HepG2 (cell line): ENCODE data around the gene NELFB. TPM values are rescaled to one million over a fixed set of nuclear protein-coding genes. Genes with fewer than 3 reads are reported as not detected.

Experiments used
- CREBL2 ChIP-seq: sonication (generic); formaldehyde crosslinking; IDR thresholded peaks from 2 replicates; pipeline ENCODE4 v1.8.1; 2023; ENCODE audit warnings: missing genetic modification reagents, mild to moderate bottlenecking, borderline replicate concordance
- EZH2 ChIP-seq: conservative IDR thresholded peaks from 2 replicates; pipeline ENCODE4 v1.6.1; 2012; ENCODE audit warnings: mild to moderate bottlenecking, low read depth, low read length, moderate library complexity
- FOXP1 ChIP-seq, 2 experiments: fragments of 450-650 bp in 1 of 2; IDR thresholded peaks; 2 replicates each; pipeline ENCODE4 v1.6.1; 2017 to 2018; ENCODE audit warnings: antibody characterized with exemption in 1 of 2
- GZF1 ChIP-seq: sonication (generic); formaldehyde crosslinking; IDR thresholded peaks from 2 replicates; pipeline ENCODE4 v1.5.1; 2020; ENCODE audit warnings: mild to moderate bottlenecking, missing genetic modification reagents
- HDAC6 ChIP-seq: fragments of 200-600 bp; sonication (generic); IDR thresholded peaks from 2 replicates; pipeline ENCODE4 v1.7.0; 2017; ENCODE audit warnings: mild to moderate bottlenecking, antibody characterized with exemption, low read length, low read depth
- MLX ChIP-seq: IDR thresholded peaks from 2 replicates; pipeline ENCODE4 v1.6.1; 2016
- POLR2A ChIP-seq, 2 experiments: IDR thresholded peaks; 2 replicates each; pipeline ENCODE4 v1.6.1; 2011; ENCODE audit warnings: low read depth in 2 of 2, low read length in 2 of 2, mild to moderate bottlenecking in 1 of 2, moderate library complexity in 1 of 2; ENCODE audit not compliant: insufficient read depth in 1 of 2
- RAD21 ChIP-seq: fragments of 450-650 bp; formaldehyde crosslinking; IDR thresholded peaks from 2 replicates; pipeline ENCODE4 v1.5.0; 2020; ENCODE audit warnings: mild to moderate bottlenecking
- THAP8 ChIP-seq: sonication (generic); formaldehyde crosslinking; IDR thresholded peaks from 2 replicates; pipeline ENCODE4 v1.5.1; 2020; ENCODE audit warnings: missing genetic modification reagents, mild to moderate bottlenecking, borderline replicate concordance
- ZFP41 ChIP-seq: sonication (generic); formaldehyde crosslinking; IDR thresholded peaks from 2 replicates; pipeline ENCODE4 v1.4.0; 2020; ENCODE audit warnings: mild to moderate bottlenecking, missing genetic modification reagents, borderline replicate concordance
- ZFX ChIP-seq: sonication (generic); formaldehyde crosslinking; IDR thresholded peaks from 2 replicates; pipeline ENCODE4 v1.4.0; 2020; ENCODE audit warnings: mild to moderate bottlenecking, low read depth, missing genetic modification reagents, moderate library complexity
- ZKSCAN8 ChIP-seq: IDR thresholded peaks from 2 replicates; pipeline ENCODE4 v1.6.1; 2016; ENCODE audit warnings: borderline replicate concordance, missing genetic modification reagents, missing compliant biosample characterization
- ZNF547 ChIP-seq: sonication (generic); formaldehyde crosslinking; IDR thresholded peaks from 2 replicates; pipeline ENCODE4 v1.5.1; 2020; ENCODE audit warnings: mild to moderate bottlenecking, missing genetic modification reagents
- ZNF614 ChIP-seq: IDR thresholded peaks from 2 replicates; pipeline ENCODE4 v1.6.1; 2018; ENCODE audit warnings: missing biosample characterization, missing genetic modification reagents, inconsistent platforms, borderline replicate concordance
- ZNF83 ChIP-seq: sonication (generic); formaldehyde crosslinking; IDR thresholded peaks from 2 replicates; pipeline ENCODE4 v1.4.0; 2020; ENCODE audit warnings: missing genetic modification reagents, mild to moderate bottlenecking, borderline replicate concordance
- polyA plus RNA-seq, 8 experiments: library from polyadenylated mRNA; depleted of rRNA in 3 of 8; stranded (reverse) in 7 of 8; unstranded in 1 of 8; fragments of >200 nt; fragmentation: Illumina TruSeq in 4 of 8; extraction: Trizol in 4 of 8; gene quantifications; 2 replicates each; pipeline versions ENCODE4 v1.2.1 to v1.2.3, GENCODE V29; 2011 to 2016; ENCODE audit warnings: low read depth in 4 of 8, missing spikeins in 1 of 8, mixed read lengths in 1 of 8; ENCODE audit not compliant: insufficient read depth in 1 of 8
- total RNA-seq, 5 experiments: library from RNA; depleted of rRNA; stranded (reverse); fragments of >200 nt; fragmentation: Illumina TruSeq; extraction: Trizol; gene quantifications; 2 replicates each; pipeline ENCODE4 v1.2.3, GENCODE V29; 2016; ENCODE audit warnings: low read depth in 1 of 5
- TF ChIP-seq, protein P1 (sequence below): sonication (generic); formaldehyde crosslinking; IDR thresholded peaks from 2 replicates; pipeline ENCODE4 v1.9.0; 2021; ENCODE audit warnings: mild to moderate bottlenecking, missing genetic modification reagents
- TF ChIP-seq, protein P2 (sequence below): sonication (generic); formaldehyde crosslinking; conservative IDR thresholded peaks from 2 replicates; pipeline ENCODE4 v1.4.0; 2020; ENCODE audit warnings: missing genetic modification reagents
- TF ChIP-seq, protein P3 (sequence below): IDR thresholded peaks from 2 replicates; pipeline ENCODE4 v1.6.1; 2016; ENCODE audit warnings: missing compliant biosample characterization, missing genetic modification reagents, borderline replicate concordance

Gene NELFB
- total and polyA plus RNA-seq, 2 of the 13 experiments (the other 11 are each of a cell fraction or from before 2014, with no cell fraction given), result 26.5 to 45.8 TPM

DNA sequence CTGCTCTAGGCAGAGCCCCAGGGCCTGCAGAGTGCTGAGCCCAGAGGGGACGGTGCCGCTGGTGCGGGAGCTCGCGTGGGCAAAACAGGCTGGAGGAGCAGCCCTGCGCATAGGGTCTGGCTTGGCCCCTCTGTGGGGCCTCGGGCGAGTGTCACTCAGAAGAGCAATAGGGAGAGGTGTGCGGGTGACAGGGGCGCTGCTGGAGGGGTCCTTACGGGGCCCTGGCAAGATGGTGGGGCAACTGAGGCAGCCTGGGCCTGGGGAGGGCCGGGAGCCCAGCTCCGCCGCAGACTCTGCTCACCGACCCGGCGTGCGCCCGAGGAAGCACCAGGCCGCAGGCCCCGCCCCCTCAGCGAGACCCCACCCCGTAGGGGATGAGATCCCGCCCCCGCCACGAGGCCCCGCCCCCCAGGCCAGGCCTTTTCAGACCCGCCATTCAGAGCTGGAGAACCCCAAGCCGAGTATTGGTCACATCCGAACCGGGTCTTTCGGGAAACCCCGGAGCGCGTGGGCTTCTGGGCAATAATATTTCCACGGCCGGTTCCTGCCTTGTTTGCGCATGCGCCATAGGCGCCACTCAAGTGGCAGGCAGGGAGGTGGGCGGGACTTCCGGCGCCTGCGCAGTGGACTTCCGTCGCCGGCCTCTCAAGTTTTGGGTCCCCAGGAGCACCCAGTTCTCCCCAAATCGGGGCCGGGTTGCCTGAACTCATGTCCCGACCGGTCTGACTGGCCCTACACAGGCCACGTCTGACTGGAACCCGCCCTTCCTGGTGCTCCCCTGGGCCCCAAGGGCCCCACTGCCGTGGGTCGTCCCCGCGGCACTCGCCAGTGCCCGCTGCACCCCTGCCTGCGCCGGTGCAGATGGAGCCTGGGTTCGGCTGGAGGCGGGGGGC lies 31.8 kb upstream of the NELFB start (continued):
- TF ChIP-seq EZH2, result no peak
- no peak for TF ChIP-seq ZNF83
- no peak for TF ChIP-seq HDAC6
- TF ChIP-seq CREBL2 (CRISPR knock-in tag), result no peak; the same call in 1 of the 2 replicates
- TF ChIP-seq ZKSCAN8 (CRISPR knock-in tag), result no peak
- peak; percentile 30; the same call in 1 of the 2 replicates for TF ChIP-seq RAD21 (CRISPR knock-in tag)
- 0 out of 2 replicates have a peak, but pooled peaks have one; percentile 72 for TF ChIP-seq ZFX (CRISPR knock-in tag)
- no peak for TF ChIP-seq FOXP1 (IDR thresholded peaks at IDR 0.05)
- TF ChIP-seq FOXP1 (CRISPR knock-in tag; IDR thresholded peaks at IDR 0.05), result no peak
- TF ChIP-seq, protein P1, sequence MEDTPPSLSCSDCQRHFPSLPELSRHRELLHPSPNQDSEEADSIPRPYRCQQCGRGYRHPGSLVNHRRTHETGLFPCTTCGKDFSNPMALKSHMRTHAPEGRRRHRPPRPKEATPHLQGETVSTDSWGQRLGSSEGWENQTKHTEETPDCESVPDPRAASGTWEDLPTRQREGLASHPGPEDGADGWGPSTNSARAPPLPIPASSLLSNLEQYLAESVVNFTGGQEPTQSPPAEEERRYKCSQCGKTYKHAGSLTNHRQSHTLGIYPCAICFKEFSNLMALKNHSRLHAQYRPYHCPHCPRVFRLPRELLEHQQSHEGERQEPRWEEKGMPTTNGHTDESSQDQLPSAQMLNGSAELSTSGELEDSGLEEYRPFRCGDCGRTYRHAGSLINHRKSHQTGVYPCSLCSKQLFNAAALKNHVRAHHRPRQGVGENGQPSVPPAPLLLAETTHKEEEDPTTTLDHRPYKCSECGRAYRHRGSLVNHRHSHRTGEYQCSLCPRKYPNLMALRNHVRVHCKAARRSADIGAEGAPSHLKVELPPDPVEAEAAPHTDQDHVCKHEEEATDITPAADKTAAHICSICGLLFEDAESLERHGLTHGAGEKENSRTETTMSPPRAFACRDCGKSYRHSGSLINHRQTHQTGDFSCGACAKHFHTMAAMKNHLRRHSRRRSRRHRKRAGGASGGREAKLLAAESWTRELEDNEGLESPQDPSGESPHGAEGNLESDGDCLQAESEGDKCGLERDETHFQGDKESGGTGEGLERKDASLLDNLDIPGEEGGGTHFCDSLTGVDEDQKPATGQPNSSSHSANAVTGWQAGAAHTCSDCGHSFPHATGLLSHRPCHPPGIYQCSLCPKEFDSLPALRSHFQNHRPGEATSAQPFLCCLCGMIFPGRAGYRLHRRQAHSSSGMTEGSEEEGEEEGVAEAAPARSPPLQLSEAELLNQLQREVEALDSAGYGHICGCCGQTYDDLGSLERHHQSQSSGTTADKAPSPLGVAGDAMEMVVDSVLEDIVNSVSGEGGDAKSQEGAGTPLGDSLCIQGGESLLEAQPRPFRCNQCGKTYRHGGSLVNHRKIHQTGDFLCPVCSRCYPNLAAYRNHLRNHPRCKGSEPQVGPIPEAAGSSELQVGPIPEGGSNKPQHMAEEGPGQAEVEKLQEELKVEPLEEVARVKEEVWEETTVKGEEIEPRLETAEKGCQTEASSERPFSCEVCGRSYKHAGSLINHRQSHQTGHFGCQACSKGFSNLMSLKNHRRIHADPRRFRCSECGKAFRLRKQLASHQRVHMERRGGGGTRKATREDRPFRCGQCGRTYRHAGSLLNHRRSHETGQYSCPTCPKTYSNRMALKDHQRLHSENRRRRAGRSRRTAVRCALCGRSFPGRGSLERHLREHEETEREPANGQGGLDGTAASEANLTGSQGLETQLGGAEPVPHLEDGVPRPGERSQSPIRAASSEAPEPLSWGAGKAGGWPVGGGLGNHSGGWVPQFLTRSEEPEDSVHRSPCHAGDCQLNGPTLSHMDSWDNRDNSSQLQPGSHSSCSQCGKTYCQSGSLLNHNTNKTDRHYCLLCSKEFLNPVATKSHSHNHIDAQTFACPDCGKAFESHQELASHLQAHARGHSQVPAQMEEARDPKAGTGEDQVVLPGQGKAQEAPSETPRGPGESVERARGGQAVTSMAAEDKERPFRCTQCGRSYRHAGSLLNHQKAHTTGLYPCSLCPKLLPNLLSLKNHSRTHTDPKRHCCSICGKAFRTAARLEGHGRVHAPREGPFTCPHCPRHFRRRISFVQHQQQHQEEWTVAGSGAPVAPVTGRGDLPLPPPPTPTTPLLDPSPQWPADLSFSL (CRISPR knock-in tag), result no peak
- TF ChIP-seq, protein P2, sequence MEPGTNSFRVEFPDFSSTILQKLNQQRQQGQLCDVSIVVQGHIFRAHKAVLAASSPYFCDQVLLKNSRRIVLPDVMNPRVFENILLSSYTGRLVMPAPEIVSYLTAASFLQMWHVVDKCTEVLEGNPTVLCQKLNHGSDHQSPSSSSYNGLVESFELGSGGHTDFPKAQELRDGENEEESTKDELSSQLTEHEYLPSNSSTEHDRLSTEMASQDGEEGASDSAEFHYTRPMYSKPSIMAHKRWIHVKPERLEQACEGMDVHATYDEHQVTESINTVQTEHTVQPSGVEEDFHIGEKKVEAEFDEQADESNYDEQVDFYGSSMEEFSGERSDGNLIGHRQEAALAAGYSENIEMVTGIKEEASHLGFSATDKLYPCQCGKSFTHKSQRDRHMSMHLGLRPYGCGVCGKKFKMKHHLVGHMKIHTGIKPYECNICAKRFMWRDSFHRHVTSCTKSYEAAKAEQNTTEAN (CRISPR knock-in tag), result no peak
- TF ChIP-seq THAP8 (CRISPR knock-in tag), result 0 out of 2 replicates have a peak, but pooled peaks have one; percentile 50
- no peak for TF ChIP-seq ZNF547 (CRISPR knock-in tag)
- TF ChIP-seq ZNF614 (CRISPR knock-in tag), result no peak
- no peak for TF ChIP-seq MLX (CRISPR knock-in tag)
- TF ChIP-seq GZF1, result no peak
- TF ChIP-seq, protein P3, sequence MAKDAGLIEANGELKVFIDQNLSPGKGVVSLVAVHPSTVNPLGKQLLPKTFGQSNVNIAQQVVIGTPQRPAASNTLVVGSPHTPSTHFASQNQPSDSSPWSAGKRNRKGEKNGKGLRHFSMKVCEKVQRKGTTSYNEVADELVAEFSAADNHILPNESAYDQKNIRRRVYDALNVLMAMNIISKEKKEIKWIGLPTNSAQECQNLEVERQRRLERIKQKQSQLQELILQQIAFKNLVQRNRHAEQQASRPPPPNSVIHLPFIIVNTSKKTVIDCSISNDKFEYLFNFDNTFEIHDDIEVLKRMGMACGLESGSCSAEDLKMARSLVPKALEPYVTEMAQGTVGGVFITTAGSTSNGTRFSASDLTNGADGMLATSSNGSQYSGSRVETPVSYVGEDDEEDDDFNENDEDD (CRISPR knock-in tag), result no peak
- peak in 1 of 2 experiments; percentile 30; a peak in 1 of 4 replicates for TF ChIP-seq POLR2A (IDR thresholded peaks at IDR 0.05; ENCODE audit: insufficient read depth in 1 of 2, low read depth in 2 of 2, low read length in 2 of 2)
- no peak for TF ChIP-seq ZFP41 (CRISPR knock-in tag)
